C4-2B (cell line): Measurements from ENCODE around the gene SYT14.

Experiments used
- H3K27ac ChIP-seq: fragments of 450-650 bp; 2 replicates; pipeline ENCODE4 v1.5.1; 2017
- CTCF ChIP-seq: fragments of 450-650 bp; conservative IDR thresholded peaks from 2 replicates; pipeline ENCODE4 v1.5.1; 2017; ENCODE audit warnings: mild to moderate bottlenecking
- ZFX ChIP-seq: fragments of 450-650 bp; IDR thresholded peaks from 2 replicates; pipeline ENCODE4 v1.6.1; 2017

SYT14 gene

GRCh38 chr1:209985002-209985401, 47.0 kb downstream of the SYT14 start:
- no peak overlapping the region for H3K27ac ChIP-seq
- TF ChIP-seq CTCF (no peak), ZFX (no peak)

DNA sequence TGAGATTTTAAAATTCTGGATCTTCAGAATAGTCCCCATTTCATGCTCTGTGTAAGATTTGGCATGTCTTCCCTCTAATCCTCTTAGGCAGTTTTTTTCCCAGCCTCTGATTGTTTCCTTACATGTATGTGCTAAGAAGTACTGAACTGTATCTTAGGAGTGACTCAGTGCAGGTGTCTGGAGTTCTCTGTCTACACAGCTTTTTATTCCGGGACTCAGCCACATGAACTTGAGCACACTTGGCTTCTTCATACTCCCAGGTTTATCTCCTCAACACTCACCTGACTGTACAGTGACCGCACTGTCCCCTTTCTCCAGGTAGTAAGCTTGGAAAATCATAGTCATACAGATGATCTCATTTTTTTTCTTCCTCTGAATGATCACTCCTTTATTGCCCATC, 50.7 kb downstream of the SYT14 start:
- TF ChIP-seq CTCF (no peak), ZFX (no peak)

GRCh38 chr1:209989525-209989924, 51.5 kb downstream of the SYT14 start:
- no peak overlapping the region for H3K27ac ChIP-seq
- no peak for TF ChIP-seq ZFX
- TF ChIP-seq CTCF: peak; percentile 56

More for the DNA sequence above, 50.7 kb downstream of the SYT14 start:
- H3K27ac ChIP-seq: no peak overlapping the region

GRCh38 chr1:209993061-209993830, 55.2 kb downstream of the SYT14 start:
- H3K27ac ChIP-seq: no peak overlapping the region
- no peak for TF ChIP-seq ZFX
- no peak for TF ChIP-seq CTCF

DNA sequence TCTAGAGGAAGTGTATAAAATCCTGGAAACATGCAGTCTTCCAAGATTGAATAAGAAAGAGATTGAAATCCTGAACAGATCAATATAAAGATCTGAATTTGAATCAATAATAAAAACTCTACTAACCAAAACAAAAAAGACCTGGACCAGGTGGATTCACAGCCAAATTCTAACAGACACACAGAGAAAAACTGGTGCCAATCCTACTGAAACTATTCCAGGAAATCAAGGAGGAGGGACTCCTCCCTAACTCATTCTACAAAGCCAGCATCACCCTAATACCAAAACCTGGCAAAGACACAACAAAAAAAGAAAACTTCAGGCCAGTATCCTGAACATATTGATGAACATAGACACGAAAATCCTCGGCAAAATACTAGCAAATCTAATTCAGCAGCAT, 58.3 kb downstream of the SYT14 start:
- TF ChIP-seq ZFX (no peak), CTCF (no peak)
- no peak overlapping the region for H3K27ac ChIP-seq

DNA sequence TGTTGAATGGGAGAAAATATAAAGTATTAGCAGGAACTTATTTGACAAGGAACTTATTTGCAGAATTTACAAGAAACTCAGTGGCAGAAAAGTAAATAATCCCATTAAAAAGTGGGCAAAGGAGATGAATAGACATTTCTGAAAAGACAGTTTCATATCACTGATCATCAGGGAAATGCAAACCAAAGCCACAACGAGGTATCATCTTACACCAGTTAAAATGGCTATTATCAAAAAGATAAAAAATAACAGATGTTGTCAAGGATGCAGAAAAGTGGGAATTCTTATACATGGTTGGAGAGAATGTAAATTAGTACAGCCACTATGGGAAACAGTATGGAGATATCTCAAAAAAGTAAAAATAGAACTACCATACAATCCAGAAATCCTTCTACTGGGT, 61.0 kb downstream of the SYT14 start:
- no peak overlapping the region for H3K27ac ChIP-seq
- TF ChIP-seq CTCF: no peak
- no peak for TF ChIP-seq ZFX

- TF ChIP-seq ZFX: no peak
- TF ChIP-seq CTCF: no peak
- H3K27ac ChIP-seq: no peak overlapping the region
Observed at GRCh38 chr1:210001751-210002150, 63.7 kb downstream of the SYT14 start.
